GM12864 (cell line): ENCODE results near the gene CDR2.

Experiments
- DNase-seq: peaks from one replicate; pipeline ENCODE4 v3.0.0-alpha.2; 2011; ENCODE audit warnings: low read depth
- H3K4me3 ChIP-seq: 2 replicates; pipeline ENCODE4 v1.5.1; 2011; ENCODE audit warnings: mild to moderate bottlenecking, low read depth, low read length, control low read depth
- TF ChIP-seq, protein P1 (sequence below): IDR thresholded peaks from 2 replicates; pipeline ENCODE4 v1.5.1; 2011; ENCODE audit warnings: low read depth, mild to moderate bottlenecking, moderate library complexity, low read length, control low read depth, inconsistent platforms; ENCODE audit errors: missing control alignments

The CDR2 gene

DNA sequence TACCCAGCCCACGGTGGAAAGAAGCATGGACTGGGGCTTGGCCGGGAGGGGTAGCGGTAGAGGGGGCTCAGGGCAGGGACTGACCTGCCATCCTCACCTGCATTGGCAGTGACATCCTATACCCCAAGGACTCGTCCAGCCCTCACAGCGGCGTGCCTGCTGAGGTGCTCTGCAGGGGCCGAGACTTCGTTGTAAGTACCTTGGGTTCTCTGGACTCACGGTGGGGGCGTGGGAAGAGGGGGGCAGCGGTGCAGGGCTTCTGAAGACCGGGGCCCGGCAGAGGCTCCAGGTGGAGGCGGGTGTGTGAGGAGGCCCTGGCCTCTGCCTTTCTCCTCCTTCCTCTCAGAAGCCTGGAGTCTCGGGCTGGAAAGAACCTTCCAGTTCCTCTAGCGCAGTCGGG, 51.7 kb downstream of the CDR2 start:
- H3K4me3 ChIP-seq = no peak overlapping the region
- no peak for DNase-seq
- TF ChIP-seq, protein P1, sequence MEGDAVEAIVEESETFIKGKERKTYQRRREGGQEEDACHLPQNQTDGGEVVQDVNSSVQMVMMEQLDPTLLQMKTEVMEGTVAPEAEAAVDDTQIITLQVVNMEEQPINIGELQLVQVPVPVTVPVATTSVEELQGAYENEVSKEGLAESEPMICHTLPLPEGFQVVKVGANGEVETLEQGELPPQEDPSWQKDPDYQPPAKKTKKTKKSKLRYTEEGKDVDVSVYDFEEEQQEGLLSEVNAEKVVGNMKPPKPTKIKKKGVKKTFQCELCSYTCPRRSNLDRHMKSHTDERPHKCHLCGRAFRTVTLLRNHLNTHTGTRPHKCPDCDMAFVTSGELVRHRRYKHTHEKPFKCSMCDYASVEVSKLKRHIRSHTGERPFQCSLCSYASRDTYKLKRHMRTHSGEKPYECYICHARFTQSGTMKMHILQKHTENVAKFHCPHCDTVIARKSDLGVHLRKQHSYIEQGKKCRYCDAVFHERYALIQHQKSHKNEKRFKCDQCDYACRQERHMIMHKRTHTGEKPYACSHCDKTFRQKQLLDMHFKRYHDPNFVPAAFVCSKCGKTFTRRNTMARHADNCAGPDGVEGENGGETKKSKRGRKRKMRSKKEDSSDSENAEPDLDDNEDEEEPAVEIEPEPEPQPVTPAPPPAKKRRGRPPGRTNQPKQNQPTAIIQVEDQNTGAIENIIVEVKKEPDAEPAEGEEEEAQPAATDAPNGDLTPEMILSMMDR = no peak

DNA sequence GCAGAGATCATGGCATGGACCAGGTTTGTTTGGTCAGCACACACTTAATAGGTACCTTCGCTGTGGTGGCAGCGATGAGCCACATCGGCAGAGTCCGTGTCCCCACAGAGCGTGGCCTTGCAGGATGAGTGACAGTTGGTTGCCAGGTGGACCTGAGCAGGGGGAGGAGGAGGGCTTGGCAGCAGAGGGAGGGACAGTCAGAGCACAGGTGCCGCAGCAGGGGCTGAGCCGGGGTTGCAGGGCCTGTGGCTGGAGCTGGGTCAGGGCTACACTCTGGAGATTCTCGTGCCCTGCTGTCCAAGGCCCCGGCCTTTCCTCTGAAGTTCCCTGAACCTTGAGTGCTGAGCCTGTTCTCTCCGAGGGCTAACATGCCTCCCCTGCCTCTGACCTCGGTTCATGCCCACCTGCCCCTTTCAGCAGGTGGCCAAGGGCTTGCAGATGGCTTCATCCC, 52.4 kb downstream of the CDR2 start:
- H3K4me3 ChIP-seq = no peak overlapping the region
- no peak for DNase-seq
- TF ChIP-seq, protein P1 = no peak

DNA sequence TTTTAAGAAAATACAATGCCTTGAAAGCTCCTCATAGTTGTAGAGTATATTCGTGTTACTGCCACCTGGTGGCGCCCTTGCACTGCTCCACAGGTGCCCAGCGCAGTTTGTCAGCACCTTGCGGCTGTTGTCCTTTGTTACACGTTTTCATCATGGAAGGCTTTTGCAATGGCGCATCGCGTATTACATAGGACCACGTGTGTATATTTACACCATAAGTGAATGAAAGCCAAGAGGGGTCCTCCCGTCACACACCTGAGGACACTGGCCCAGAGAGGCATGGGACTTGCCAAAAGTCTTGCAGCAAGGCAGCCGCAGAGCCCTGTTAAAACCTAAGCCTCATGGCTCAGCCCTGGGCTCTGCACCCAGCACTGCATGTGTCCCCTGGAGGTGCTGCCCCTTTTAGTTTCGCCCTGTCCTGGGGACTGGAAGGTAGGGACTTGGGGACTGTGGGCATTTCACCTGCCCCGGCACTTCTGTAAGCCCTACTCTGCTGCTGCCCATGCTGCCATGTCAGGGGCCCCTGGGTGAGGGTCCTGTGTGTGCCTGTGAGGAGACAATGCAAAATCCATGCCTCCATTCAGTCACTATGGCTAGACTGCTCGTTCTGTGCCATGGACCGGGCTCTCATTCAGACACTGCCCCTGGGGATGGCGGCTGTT, 52.9 kb downstream of the CDR2 start:
- TF ChIP-seq, protein P1 = peak; percentile 82
- H3K4me3 ChIP-seq = no peak overlapping the region
- peak; percentile 36 for DNase-seq

DNA sequence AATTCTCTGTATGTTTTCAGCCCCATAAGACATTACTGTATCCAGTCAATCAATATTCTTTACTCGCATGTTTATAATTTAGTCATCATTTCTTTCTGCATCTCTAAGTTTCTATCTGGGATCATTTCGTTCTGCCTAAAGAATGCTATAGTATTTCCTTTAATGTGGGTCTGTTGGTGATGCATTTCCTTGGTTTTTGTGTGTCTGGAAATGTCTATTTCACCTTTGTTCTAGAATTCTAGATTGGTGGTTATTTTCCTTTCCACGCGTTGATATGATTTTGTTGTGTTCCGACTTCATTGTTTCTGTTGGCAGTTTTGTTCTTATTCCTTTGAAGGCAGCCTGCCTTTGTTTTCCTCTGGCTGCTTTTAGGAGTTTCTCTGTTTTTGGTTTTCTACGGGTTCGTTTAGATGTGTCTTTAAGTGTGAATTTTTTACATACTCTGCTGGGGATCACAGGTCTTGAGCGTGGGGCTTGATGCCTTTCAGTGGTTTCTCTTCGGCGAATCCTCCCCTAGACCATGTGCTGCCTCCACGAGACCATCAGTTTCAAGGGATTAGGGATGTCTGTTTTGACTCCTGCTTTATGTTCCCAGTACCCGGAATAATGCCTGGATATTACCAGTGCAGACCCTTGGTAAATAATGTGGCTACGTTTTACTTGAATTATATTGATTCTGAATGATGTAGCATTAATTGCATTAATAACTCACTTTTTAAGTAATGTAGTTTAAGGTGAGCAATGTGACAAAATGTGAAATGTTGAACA, 53.7 kb downstream of the CDR2 start:
- DNase-seq = no peak
- TF ChIP-seq, protein P1 = no peak
- no peak overlapping the region for H3K4me3 ChIP-seq

DNA sequence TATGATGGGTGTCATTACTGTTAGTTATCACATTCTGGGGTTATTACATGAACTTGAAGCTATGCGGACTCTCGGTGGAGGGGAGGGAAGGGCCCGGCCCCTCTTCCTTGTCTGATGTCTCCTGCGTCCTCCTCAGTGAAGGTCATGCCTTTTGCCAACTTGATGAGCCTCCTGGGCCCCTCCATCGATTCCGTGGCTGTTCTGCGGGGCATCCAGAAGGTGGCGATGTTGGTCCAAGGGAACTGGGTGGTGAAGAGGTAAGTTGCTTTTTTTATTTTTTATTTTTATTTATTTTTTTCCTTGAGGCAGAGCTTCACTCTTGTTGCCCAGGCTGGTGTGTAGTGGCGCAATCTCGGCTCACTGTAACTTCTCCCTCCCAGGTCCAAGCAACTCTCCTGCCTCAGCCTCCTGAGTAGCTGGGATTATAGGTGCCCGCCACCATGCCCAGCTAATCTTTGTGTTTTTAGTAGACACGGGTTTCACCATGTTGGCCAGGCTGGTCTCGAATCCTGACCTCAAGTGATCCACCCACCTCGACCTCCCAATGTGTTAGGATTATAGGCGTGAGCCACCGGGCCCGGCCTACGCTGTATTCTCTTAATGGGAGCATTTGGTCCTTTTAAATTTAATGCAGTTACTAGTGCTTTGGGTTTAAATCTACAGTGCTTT, 55.6 kb downstream of the CDR2 start:
- TF ChIP-seq, protein P1 = peak; percentile 60
- no peak overlapping the region for H3K4me3 ChIP-seq
- DNase-seq = no peak

DNA sequence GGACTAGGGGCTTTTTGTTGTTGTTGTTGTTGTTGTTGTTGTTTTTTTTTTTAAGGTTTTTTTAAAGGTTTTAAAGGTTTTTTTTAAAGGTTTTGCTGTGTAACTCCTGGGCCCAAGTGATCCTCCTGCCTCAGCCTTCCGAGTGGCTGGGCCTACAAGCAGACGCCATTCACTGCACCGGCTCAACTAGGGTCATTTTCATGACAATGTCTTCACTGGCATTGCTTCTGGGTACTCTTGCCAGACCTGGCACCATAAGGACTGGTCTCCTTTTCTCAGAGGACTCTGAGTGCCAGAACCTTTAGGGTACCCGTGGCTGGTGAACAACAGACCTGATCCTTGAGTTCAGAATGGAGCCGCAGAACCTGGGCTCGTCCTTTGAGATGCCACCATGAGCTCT, 56.8 kb downstream of the CDR2 start:
- no peak overlapping the region for H3K4me3 ChIP-seq
- TF ChIP-seq, protein P1 = no peak
- no peak for DNase-seq
